Measurements from ENCODE around the gene SORCS2. TPM values are rescaled to one million over a fixed set of nuclear protein-coding genes. Genes with fewer than 3 reads are reported as not detected.

The SORCS2 gene
- total RNA-seq, 2 donors from 2014 or later: 0.68 to 0.92 TPM

DNA sequence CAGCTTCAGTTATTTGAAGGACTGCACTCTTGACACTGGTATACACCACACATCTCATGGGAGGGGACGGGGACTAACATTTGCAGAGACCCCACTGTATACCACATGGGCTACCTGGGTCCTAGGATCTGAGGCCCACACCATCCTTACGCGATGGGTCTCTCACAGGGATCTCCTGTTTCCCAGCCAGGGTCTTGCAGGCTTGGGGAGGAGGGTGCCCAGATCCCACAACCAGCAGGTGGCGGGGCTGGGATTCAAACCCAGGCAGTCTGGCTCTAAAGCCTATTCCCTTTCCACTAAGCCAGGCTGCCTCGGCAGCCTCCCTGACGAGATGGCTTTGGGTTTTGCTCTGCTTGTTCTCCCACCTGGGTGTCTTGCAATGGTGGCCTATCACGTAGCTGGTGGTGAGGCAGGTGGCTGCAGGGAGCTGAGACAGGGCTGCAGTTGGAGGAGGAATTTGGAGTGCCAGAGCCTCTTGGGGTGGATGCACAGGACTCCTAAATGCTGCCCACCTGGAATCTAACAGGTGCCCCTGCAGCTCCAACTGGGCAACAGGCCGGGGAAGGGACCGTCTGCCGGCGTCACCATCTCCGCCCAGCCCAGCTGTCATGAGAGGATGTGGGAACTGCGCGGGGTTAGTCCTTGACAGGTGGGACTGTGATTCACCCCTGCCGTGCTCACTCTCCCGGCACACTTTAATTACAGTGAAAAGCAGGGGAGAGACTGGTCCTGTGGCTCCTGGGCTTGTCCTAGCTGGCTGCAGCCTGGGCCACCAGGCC, 131.7 kb downstream of the SORCS2 start:
- ATAC-seq (ENCODE audit: insufficient number of reproducible peaks, low FRiP score, low read depth) (no peak), DNase-seq (ENCODE audit: low spot score) (no peak)
- Histone ChIP-seq H3K4me1 (ENCODE audit: control insufficient read depth in 1 of 2, low read depth in 2 of 2) (peaks cover 0 to 9% of the 10 kb centered on the region in 2 donors), H3K9me3 (peaks cover 6% of the 10 kb centered on the region), H3K4me3 (no peak overlapping the region), H3K27ac (no peak overlapping the region), H3K27me3 (replicated peaks; ENCODE audit: insufficient read depth) (no peaks in the 10 kb centered on the region), H3K36me3 (no peaks in the 10 kb centered on the region)
- TF ChIP-seq, protein P1, sequence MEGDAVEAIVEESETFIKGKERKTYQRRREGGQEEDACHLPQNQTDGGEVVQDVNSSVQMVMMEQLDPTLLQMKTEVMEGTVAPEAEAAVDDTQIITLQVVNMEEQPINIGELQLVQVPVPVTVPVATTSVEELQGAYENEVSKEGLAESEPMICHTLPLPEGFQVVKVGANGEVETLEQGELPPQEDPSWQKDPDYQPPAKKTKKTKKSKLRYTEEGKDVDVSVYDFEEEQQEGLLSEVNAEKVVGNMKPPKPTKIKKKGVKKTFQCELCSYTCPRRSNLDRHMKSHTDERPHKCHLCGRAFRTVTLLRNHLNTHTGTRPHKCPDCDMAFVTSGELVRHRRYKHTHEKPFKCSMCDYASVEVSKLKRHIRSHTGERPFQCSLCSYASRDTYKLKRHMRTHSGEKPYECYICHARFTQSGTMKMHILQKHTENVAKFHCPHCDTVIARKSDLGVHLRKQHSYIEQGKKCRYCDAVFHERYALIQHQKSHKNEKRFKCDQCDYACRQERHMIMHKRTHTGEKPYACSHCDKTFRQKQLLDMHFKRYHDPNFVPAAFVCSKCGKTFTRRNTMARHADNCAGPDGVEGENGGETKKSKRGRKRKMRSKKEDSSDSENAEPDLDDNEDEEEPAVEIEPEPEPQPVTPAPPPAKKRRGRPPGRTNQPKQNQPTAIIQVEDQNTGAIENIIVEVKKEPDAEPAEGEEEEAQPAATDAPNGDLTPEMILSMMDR (IDR thresholded peaks at IDR 0.05): no peak

GRCh38 chr4:7324651-7325121, 132.3 kb downstream of the SORCS2 start:
- DNase-seq (ENCODE audit: low spot score) (no peak), ATAC-seq (ENCODE audit: insufficient number of reproducible peaks, low FRiP score, low read depth) (no peak)
- H3K4me3 ChIP-seq: no peak overlapping the region
- no peaks in the 10 kb centered on the region for H3K27me3 ChIP-seq (replicated peaks; ENCODE audit: insufficient read depth)
- TF ChIP-seq, protein P1 (IDR thresholded peaks at IDR 0.05): no peak
- H3K4me1 ChIP-seq (ENCODE audit: control insufficient read depth in 1 of 2, low read depth in 2 of 2): peaks cover 0 to 13% of the 10 kb centered on the region in 2 donors
- H3K9me3 ChIP-seq: peaks cover under 1% of the 10 kb centered on the region
- H3K27ac ChIP-seq: no peak overlapping the region
- no peaks in the 10 kb centered on the region for H3K36me3 ChIP-seq

DNA sequence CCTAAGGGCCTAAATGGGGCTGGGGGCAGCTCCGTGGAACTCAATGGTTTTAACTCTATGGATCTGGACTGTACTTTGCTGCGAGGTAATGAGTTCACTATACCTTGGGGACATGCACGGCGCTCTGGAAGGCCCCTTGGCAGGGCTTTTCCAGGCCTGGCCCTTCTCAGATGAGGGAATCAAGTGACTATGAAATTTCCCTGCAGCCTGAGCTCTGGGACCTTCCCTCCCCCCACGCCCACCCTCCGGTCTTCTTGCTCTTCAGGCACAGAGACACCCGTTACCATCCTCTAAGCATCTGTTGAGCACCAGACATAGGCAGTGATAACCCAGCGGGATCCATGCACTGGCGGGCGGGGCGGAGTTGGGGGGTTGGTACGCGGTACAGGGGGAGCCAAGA, 133.2 kb downstream of the SORCS2 start:
- ATAC-seq (ENCODE audit: insufficient number of reproducible peaks, low FRiP score, low read depth): no peak
- peaks cover 0 to 13% of the 10 kb centered on the region in 2 donors for H3K4me1 ChIP-seq (ENCODE audit: control insufficient read depth in 1 of 2, low read depth in 2 of 2)
- H3K27me3 ChIP-seq (replicated peaks; ENCODE audit: insufficient read depth): no peaks in the 10 kb centered on the region
- TF ChIP-seq, protein P1 (IDR thresholded peaks at IDR 0.05): no peak
- H3K27ac ChIP-seq: no peak overlapping the region
- H3K36me3 ChIP-seq: no peaks in the 10 kb centered on the region
- H3K4me3 ChIP-seq: no peak overlapping the region
- no peaks in the 10 kb centered on the region for H3K9me3 ChIP-seq
- no peak for DNase-seq (ENCODE audit: low spot score)

GRCh38 chr4:7326306-7326692, 134.0 kb downstream of the SORCS2 start:
- Histone ChIP-seq H3K4me3 (no peak overlapping the region), H3K27me3 (replicated peaks; ENCODE audit: insufficient read depth) (no peaks in the 10 kb centered on the region), H3K27ac (no peak overlapping the region), H3K36me3 (no peaks in the 10 kb centered on the region), H3K9me3 (no peaks in the 10 kb centered on the region), H3K4me1 (ENCODE audit: control insufficient read depth in 1 of 2, low read depth in 2 of 2) (peaks cover 0 to 13% of the 10 kb centered on the region in 2 donors)
- DNase-seq (ENCODE audit: low spot score) (no peak), ATAC-seq (ENCODE audit: insufficient number of reproducible peaks, low FRiP score, low read depth) (no peak)
- TF ChIP-seq, protein P1 (IDR thresholded peaks at IDR 0.05): no peak

DNA sequence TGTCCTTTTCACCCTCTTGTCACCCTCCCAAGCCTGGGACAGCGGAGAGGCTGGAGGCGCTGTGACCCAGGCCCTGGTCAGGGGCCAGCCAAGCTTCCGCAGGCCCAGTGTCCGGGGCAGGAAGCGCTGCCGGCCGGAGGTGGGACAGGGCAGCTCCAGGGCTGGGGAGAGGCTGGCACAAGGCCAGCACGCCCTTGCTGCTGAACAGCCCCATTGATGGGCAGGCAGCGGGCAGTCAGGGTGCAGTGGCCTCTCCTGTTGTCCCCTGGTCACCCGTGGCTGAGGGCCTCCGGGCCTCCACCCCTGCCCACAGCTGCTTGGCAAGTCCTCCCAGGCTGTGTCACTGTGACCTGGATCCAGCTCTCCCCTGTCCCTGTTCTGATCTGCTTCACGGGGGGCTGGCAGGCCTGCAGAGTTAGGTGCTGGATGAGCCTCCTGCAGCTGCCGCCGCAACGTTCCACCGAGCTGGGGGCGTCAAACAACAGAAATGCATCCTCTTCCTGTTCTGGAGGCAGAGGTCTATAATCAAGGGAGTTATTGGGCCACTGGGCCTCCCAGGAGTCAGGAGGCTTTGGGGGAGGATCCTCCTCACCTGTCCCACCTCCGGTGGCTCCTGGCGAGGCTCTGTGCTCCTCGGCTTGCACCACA, 134.5 kb downstream of the SORCS2 start:
- DNase-seq (ENCODE audit: low spot score): no peak
- no peak for ATAC-seq (ENCODE audit: insufficient number of reproducible peaks, low FRiP score, low read depth)

More for the DNA sequence above, 134.5 kb downstream of the SORCS2 start:
- Histone ChIP-seq H3K27ac (no peak overlapping the region), H3K36me3 (no peaks in the 10 kb centered on the region), H3K27me3 (replicated peaks; ENCODE audit: insufficient read depth) (no peaks in the 10 kb centered on the region), H3K4me1 (ENCODE audit: control insufficient read depth in 1 of 2, low read depth in 2 of 2) (peaks cover 0 to 13% of the 10 kb centered on the region in 2 donors), H3K4me3 (no peak overlapping the region), H3K9me3 (no peaks in the 10 kb centered on the region)
- TF ChIP-seq, protein P1 (IDR thresholded peaks at IDR 0.05): no peak
